ENCODE data around the gene UNC5A. TPM values are rescaled to one million over a fixed set of nuclear protein-coding genes. Genes with fewer than 3 reads are reported as not detected.

The UNC5A gene
- total and polyA plus RNA-seq, 10 of the 15 experiments (the other 5 are each of a cell fraction or from before 2014, with no cell fraction given) = not detected

GRCh38 chr5:176844706-176845391 lies 34.5 kb downstream of the UNC5A start (continued):
- TF ChIP-seq STAT1 (conservative IDR thresholded peaks at IDR 0.05) = no peak

GRCh38 chr5:176845392-176845713 lies 35.0 kb downstream of the UNC5A start:
- Histone ChIP-seq H3K79me2 (ENCODE audit: control insufficient read depth, insufficient read depth, low read length) (no peaks in the 10 kb centered on the region), H3K27ac (ENCODE audit: control insufficient read depth, insufficient read depth) (no peak overlapping the region), H3K36me3 (ENCODE audit: control insufficient read depth in 2 of 2, insufficient read depth in 2 of 2, low read length in 1 of 2) (no peaks in the 10 kb centered on the region), H3K9me3 (replicated peaks; ENCODE audit: control insufficient read depth, insufficient read depth, low read length) (no peaks in the 10 kb centered on the region), H4K20me1 (ENCODE audit: control insufficient read depth, insufficient read depth) (no peaks in the 10 kb centered on the region), H2AFZ (ENCODE audit: control insufficient read depth, low read depth, low read length) (no peak overlapping the region), H3K4me1 (ENCODE audit: control insufficient read depth, insufficient read depth, low read length) (no peaks in the 10 kb centered on the region), H3K9ac (ENCODE audit: control insufficient read depth, insufficient read depth, low read length) (no peak overlapping the region), H3K4me3 (no peak overlapping the region), H3K27me3 (replicated peaks in 1 of 2; ENCODE audit: control insufficient read depth in 2 of 2, insufficient read depth in 2 of 2, low read length in 1 of 2) (peaks cover 0 to 2% of the 10 kb centered on the region in 2 experiments; a peak in 1 of 4 replicates), H3K4me2 (ENCODE audit: control insufficient read depth, insufficient read depth) (no peak overlapping the region)
- intact Hi-C loops (cut with micrococcal nuclease; ENCODE audit: unreplicated experiment) = no loop called here
- in situ Hi-C loops (cut with MboI) = no loop called here
- SMC1A ChIA-PET (ENCODE audit: uncharacterized antibody, unreplicated experiment) = no interaction called here
- WGBS (ENCODE audit: insufficient coverage, insufficient replicate concordance, low lambda C conversion rate, missing lambda C conversion rate) = 20% methylated on average over 6 of the region's 6 CpGs
- no TSS peak for BruUV-seq (replicated peaks)
- ATAC-seq (no peak), FAIRE-seq (no peak), DNase-seq (ENCODE audit: low read depth, low spot score) (no peak)
- CTCF ChIA-PET = no interaction called here
- POLR2A ChIA-PET = no interaction called here
- RAD21 ChIA-PET (ENCODE audit: unreplicated experiment) = no interaction called here
- TF ChIP-seq ATF7 (IDR thresholded peaks at IDR 0.05; ENCODE audit: low read depth) = no peak
- no peak for TF ChIP-seq ELK1 (IDR thresholded peaks at IDR 0.05; ENCODE audit: low read depth, low read length)
- no peak for TF ChIP-seq MYC (IDR thresholded peaks at IDR 0.05; ENCODE audit: insufficient read depth, insufficient read length, insufficient replicate concordance, low read length, severe bottlenecking)
- no peak for TF ChIP-seq ATF2 (IDR thresholded peaks at IDR 0.05; ENCODE audit: low read length)
- no peak for TF ChIP-seq E2F8 (IDR thresholded peaks at IDR 0.05; ENCODE audit: low read depth, partially characterized antibody)
- no peak for TF ChIP-seq MEF2B (IDR thresholded peaks at IDR 0.05; ENCODE audit: partially characterized antibody, poor library complexity, severe bottlenecking)
- TF ChIP-seq SUPT20H (IDR thresholded peaks at IDR 0.05; ENCODE audit: borderline replicate concordance, control insufficient read depth, low read depth, low read length) = no peak
- no peak for TF ChIP-seq CBX5 (IDR thresholded peaks at IDR 0.05; ENCODE audit: low read depth)
- no peak for TF ChIP-seq SIX5 (IDR thresholded peaks at IDR 0.05; ENCODE audit: low read depth, low read length, severe bottlenecking)

Measured in GM12878 (cell line).